Endodermal cell (in vitro differentiated cells): ENCODE measurements around the gene PLEKHG5. TPM values are rescaled to one million over a fixed set of nuclear protein-coding genes. Genes with fewer than 3 reads are reported as not detected.

ENCODE experiments used
- DNase-seq: peaks from one replicate; pipeline ENCODE4 v3.0.0-alpha.2; 2017
- H3K27ac ChIP-seq: 2 replicates; pipeline ENCODE4 v1.5.1; 2013; ENCODE audit warnings: mild to moderate bottlenecking, low read depth, low read length, moderate library complexity
- H3K27me3 ChIP-seq: 2 replicates; pipeline ENCODE4 v1.6.1; 2013; ENCODE audit warnings: mild to moderate bottlenecking, low read length, moderate library complexity; ENCODE audit not compliant: insufficient read depth, control insufficient read depth, poor library complexity, severe bottlenecking
- H3K36me3 ChIP-seq: 2 replicates; pipeline ENCODE4 v1.7.0; 2013; ENCODE audit warnings: mild to moderate bottlenecking, low read length, moderate library complexity; ENCODE audit not compliant: control insufficient read depth, insufficient read depth
- H3K4me1 ChIP-seq: one replicate; pipeline ENCODE4 v1.7.0; 2013; ENCODE audit warnings: low read length; ENCODE audit not compliant: control insufficient read depth, insufficient read depth
- H3K4me3 ChIP-seq: 2 replicates; pipeline ENCODE4 v1.5.1; 2013; ENCODE audit warnings: mild to moderate bottlenecking, low read length, moderate library complexity
- H3K9ac ChIP-seq: 2 replicates; pipeline ENCODE4 v1.6.1; 2013; ENCODE audit warnings: mild to moderate bottlenecking, low read length, moderate library complexity; ENCODE audit not compliant: poor library complexity, severe bottlenecking; ENCODE audit errors: extremely low read depth
- H3K9me3 ChIP-seq: 2 replicates; pipeline ENCODE4 v1.6.1; 2013; ENCODE audit warnings: mild to moderate bottlenecking, low read length, moderate library complexity; ENCODE audit not compliant: control insufficient read depth
- H3K27ac Mint-ChIP-seq: 2 replicates; pipeline ENCODE4 v1.8.0; 2020; ENCODE audit warnings: mixed read lengths
- H3K27me3 Mint-ChIP-seq: 2 replicates; pipeline ENCODE4 v1.8.0; 2021; ENCODE audit warnings: mild to moderate bottlenecking, mixed read lengths; ENCODE audit not compliant: insufficient read depth
- H3K36me3 Mint-ChIP-seq: 2 replicates; pipeline ENCODE4 v1.8.0; 2020; ENCODE audit warnings: low read depth, mixed read lengths
- H3K4me1 Mint-ChIP-seq: 2 replicates; pipeline ENCODE4 v1.8.0; 2020; ENCODE audit warnings: mixed read lengths
- H3K4me3 Mint-ChIP-seq: 2 replicates; pipeline ENCODE4 v1.8.0; 2020; ENCODE audit warnings: mild to moderate bottlenecking, moderate library complexity, mixed read lengths
- H3K9me3 Mint-ChIP-seq: 2 replicates; pipeline ENCODE4 v1.8.0; 2020; ENCODE audit warnings: mild to moderate bottlenecking, mixed read lengths
- CTCF ChIP-seq: fragments of 200-600 bp; sonication (generic); conservative IDR thresholded peaks from 2 replicates; pipeline ENCODE4 v1.5.0; 2021; ENCODE audit warnings: antibody characterized with exemption, mild to moderate bottlenecking
- WGBS, 2 experiments: methylation state at CpG; one replicate each; pipeline versions ENCODE4 v1.1.5 to v1.1.7; 2013; ENCODE audit warnings: missing lambda C conversion rate in 2 of 2, mixed read lengths in 1 of 2; ENCODE audit not compliant: insufficient coverage in 1 of 2, insufficient read length in 1 of 2; 5-methylcytosine and 5-hydroxymethylcytosine counted together
- total RNA-seq, 2 donors: library from RNA; stranded (reverse); fragmentation: NEBNext Ultra II Directional in 1 of 2; extraction: Animal tissue kit (Norgen Biotek cat#: 25700) in 1 of 2; gene quantifications; 2 replicates in 1 of 2; 3 replicates in 1 of 2; pipeline ENCODE4 v1.2.1, GENCODE V29; 2021

The PLEKHG5 gene
- total RNA-seq, 2 donors from 2014 or later: 32.6 to 38.8 TPM

GRCh38 chr1:6420454-6421042, 70.9 kb downstream of the PLEKHG5 start:
- Mint-ChIP-seq H3K4me1 (peaks cover 6% of the 10 kb centered on the region), H3K9me3 (no peaks in the 10 kb centered on the region), H3K27me3 (peaks cover 94% of the 10 kb centered on the region), H3K27ac (no peak overlapping the region), H3K36me3 (no peaks in the 10 kb centered on the region), H3K4me3 (peak overlapping the region; percentile 26)
- WGBS, 2 experiments: 19 to 23% methylated on average over 11 to 44 of the region's 44 CpGs
- Histone ChIP-seq H3K4me3 (no peak overlapping the region), H3K4me1 (peaks cover 4% of the 10 kb centered on the region), H3K27me3 (peaks cover 100% of the 10 kb centered on the region), H3K36me3 (no peaks in the 10 kb centered on the region), H3K27ac (no peak overlapping the region), H3K9ac (no peak overlapping the region), H3K9me3 (no peaks in the 10 kb centered on the region)
- TF ChIP-seq CTCF: no peak
- peak; percentile 76 for DNase-seq

- peaks cover 6% of the 10 kb centered on the region for H3K4me1 Mint-ChIP-seq
- peak; percentile 87 for DNase-seq
- peaks cover 94% of the 10 kb centered on the region for H3K27me3 Mint-ChIP-seq
- no peak for TF ChIP-seq CTCF
- no peak within 1 kb of the TSS for H3K27ac Mint-ChIP-seq
- Histone ChIP-seq H3K27ac (no peak within 1 kb of the TSS), H3K9ac (no peak within 1 kb of the TSS), H3K4me3 (no peak within 1 kb of the TSS), H3K9me3 (no peaks in the 10 kb centered on the region), H3K4me1 (peaks cover 4% of the 10 kb centered on the region), H3K27me3 (peaks cover 100% of the 10 kb centered on the region), H3K36me3 (no peaks in the 10 kb centered on the region)
- no peaks in the 10 kb centered on the region for H3K36me3 Mint-ChIP-seq
- no peaks in the 10 kb centered on the region for H3K9me3 Mint-ChIP-seq
- 1 to 2% methylated on average over 18 to 62 of the region's 62 CpGs for WGBS, 2 experiments
- peak within 1 kb of the TSS; percentile 37 for H3K4me3 Mint-ChIP-seq
Measured at GRCh38 chr1:6419804-6420453, 71.5 kb downstream of the PLEKHG5 start, which contains the start of gene HES2. Gene HES2, minus strand, starts transcription at chr1:6419919. Its CDS starts 99 bp downstream, at chr1:6419820.

GRCh38 chr1:6419397-6419803, 72.1 kb downstream of the PLEKHG5 start:
- DNase-seq: peak; percentile 84
- 4 to 16% methylated on average over 7 to 48 of the region's 48 CpGs for WGBS, 2 experiments
- Mint-ChIP-seq H3K4me3 (peak overlapping the region; percentile 37), H3K27me3 (peaks cover 99% of the 10 kb centered on the region), H3K27ac (no peak overlapping the region), H3K36me3 (no peaks in the 10 kb centered on the region), H3K9me3 (no peaks in the 10 kb centered on the region), H3K4me1 (peaks cover 9% of the 10 kb centered on the region)
- Histone ChIP-seq H3K27ac (no peak overlapping the region), H3K9me3 (no peaks in the 10 kb centered on the region), H3K9ac (no peak overlapping the region), H3K36me3 (no peaks in the 10 kb centered on the region), H3K4me3 (no peak overlapping the region), H3K4me1 (peaks cover 4% of the 10 kb centered on the region), H3K27me3 (peaks cover 100% of the 10 kb centered on the region)
- no peak for TF ChIP-seq CTCF
